ENCODE data around the gene SPAG16. TPM values are rescaled to one million over a fixed set of nuclear protein-coding genes. Genes with fewer than 3 reads are reported as not detected.

SPAG16 gene
- total RNA-seq, 1 donor: 56.1 TPM

GRCh38 chr2:214006601-214007000, 722.3 kb downstream of the SPAG16 start:
- peak; percentile 2 for DNase-seq (ENCODE audit: low read depth)
- TF ChIP-seq, protein P1, sequence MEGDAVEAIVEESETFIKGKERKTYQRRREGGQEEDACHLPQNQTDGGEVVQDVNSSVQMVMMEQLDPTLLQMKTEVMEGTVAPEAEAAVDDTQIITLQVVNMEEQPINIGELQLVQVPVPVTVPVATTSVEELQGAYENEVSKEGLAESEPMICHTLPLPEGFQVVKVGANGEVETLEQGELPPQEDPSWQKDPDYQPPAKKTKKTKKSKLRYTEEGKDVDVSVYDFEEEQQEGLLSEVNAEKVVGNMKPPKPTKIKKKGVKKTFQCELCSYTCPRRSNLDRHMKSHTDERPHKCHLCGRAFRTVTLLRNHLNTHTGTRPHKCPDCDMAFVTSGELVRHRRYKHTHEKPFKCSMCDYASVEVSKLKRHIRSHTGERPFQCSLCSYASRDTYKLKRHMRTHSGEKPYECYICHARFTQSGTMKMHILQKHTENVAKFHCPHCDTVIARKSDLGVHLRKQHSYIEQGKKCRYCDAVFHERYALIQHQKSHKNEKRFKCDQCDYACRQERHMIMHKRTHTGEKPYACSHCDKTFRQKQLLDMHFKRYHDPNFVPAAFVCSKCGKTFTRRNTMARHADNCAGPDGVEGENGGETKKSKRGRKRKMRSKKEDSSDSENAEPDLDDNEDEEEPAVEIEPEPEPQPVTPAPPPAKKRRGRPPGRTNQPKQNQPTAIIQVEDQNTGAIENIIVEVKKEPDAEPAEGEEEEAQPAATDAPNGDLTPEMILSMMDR (IDR thresholded peaks at IDR 0.05; ENCODE audit: insufficient read depth, low read depth, low read length): no peak
- no peak overlapping the region for H3K4me3 ChIP-seq (ENCODE audit: low read depth, low read length)

GRCh38 chr2:214011676-214012075, 727.4 kb downstream of the SPAG16 start:
- TF ChIP-seq, protein P1 (IDR thresholded peaks at IDR 0.05; ENCODE audit: insufficient read depth, low read depth, low read length): no peak
- DNase-seq (ENCODE audit: low read depth): no peak
- H3K4me3 ChIP-seq (ENCODE audit: low read depth, low read length): no peak overlapping the region

DNA sequence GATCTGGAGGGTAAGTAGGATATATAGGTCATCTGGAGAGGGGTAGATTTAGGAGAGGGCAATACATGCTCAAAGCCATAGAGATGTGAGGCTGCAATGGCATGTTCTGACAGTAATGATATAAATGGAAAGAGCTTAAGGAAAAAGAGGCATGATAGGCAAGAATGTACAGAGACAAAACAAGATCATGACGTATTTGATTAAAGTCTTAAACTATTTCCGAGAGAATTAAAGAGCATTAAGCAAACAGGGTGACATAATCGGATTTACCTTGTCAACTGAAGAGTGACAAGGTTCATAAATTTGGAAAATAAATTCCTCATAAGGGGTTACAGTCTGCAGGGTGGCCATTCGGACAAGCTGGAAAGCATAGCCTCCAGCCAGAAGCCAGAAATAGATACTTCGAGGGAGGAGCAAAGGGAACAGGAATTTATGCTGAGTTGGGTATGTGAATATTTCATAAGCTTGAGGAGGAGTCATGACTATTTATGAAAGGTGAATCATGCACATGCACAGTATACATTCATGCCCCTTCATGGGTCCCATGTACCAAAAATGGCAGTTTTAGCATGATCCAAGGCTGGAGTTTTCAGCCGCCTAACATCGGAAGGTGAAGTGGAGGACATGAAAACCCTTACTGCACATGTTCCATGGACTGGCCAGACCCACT, 730.4 kb downstream of the SPAG16 start:
- H3K4me3 ChIP-seq (ENCODE audit: low read depth, low read length): no peak overlapping the region
- no peak for DNase-seq (ENCODE audit: low read depth)
- TF ChIP-seq, protein P1 (IDR thresholded peaks at IDR 0.05; ENCODE audit: insufficient read depth, low read depth, low read length): no peak

GRCh38 chr2:214019229-214019972, 735.1 kb downstream of the SPAG16 start:
- TF ChIP-seq, protein P1 (IDR thresholded peaks at IDR 0.05; ENCODE audit: insufficient read depth, low read depth, low read length): no peak
- peak; percentile 78 for DNase-seq (ENCODE audit: low read depth)
- no peak overlapping the region for H3K4me3 ChIP-seq (ENCODE audit: low read depth, low read length)

DNA sequence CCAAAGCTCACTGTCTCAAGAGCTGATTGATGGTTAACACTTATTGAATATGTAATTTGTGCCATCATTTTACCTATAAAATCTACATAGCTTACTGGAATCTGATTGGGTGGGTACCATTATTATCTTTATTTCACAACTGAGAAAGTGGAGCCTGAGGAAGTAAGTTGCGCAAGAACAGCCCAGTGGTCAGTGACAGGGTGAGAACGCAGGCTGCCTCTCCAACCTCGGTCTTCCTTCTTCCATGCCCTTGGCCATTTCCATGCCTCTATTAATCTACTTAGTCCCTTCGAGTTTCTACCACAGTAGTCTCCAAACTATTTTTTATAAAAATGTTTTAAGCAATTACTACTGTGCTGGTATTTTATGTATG, 735.7 kb downstream of the SPAG16 start:
- DNase-seq (ENCODE audit: low read depth): peak; percentile 2
- H3K4me3 ChIP-seq (ENCODE audit: low read depth, low read length): no peak overlapping the region
- TF ChIP-seq, protein P1 (IDR thresholded peaks at IDR 0.05; ENCODE audit: insufficient read depth, low read depth, low read length): no peak

DNA sequence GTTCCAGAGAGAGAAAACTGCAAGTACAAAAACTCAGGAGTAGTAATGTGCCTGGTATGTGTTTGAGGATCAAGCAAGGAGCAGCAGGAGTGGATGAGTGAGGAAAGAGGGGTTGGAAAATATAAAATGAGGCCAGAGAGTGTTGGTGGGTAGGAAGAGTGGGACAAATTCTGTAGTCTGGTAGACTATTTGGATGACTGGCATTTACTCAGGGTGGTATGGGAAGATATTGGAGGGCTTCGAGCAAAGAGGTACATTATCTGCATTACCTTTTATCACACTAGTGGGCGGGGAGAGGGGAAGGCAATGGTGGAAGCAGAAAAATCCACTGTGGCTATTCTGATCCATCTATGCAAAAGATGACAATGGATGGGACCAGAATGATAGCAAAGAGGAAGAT, 744.9 kb downstream of the SPAG16 start:
- TF ChIP-seq, protein P1 (IDR thresholded peaks at IDR 0.05; ENCODE audit: insufficient read depth, low read depth, low read length): no peak
- no peak for DNase-seq (ENCODE audit: low read depth)
- H3K4me3 ChIP-seq (ENCODE audit: low read depth, low read length): no peak overlapping the region

All from fibroblast of villous mesenchyme (primary cell).